ENCODE data around the gene EDN2. TPM values are rescaled to one million over a fixed set of nuclear protein-coding genes. Genes with fewer than 3 reads are reported as not detected.
A peak's percentile ranks its signal among the peaks of the same experiment; 100 is the strongest.

The EDN2 gene
- total RNA-seq, 1 donor from 2014 or later: 0.80 TPM

GRCh38 chr1:41468122-41468762 lies 16.2 kb downstream of the EDN2 start:
- peaks cover 3% of the 10 kb centered on the region for H3K4me1 Mint-ChIP-seq (ENCODE audit: low read depth)
- no peaks in the 10 kb centered on the region for H3K9me3 Mint-ChIP-seq (ENCODE audit: low read depth)
- peaks cover 5% of the 10 kb centered on the region for H3K27me3 Mint-ChIP-seq (ENCODE audit: low read depth)
- H3K4me3 Mint-ChIP-seq (ENCODE audit: unreplicated experiment): no peak overlapping the region
- no peak overlapping the region for H3K27ac Mint-ChIP-seq (ENCODE audit: unreplicated experiment)
- TF ChIP-seq, protein P1, sequence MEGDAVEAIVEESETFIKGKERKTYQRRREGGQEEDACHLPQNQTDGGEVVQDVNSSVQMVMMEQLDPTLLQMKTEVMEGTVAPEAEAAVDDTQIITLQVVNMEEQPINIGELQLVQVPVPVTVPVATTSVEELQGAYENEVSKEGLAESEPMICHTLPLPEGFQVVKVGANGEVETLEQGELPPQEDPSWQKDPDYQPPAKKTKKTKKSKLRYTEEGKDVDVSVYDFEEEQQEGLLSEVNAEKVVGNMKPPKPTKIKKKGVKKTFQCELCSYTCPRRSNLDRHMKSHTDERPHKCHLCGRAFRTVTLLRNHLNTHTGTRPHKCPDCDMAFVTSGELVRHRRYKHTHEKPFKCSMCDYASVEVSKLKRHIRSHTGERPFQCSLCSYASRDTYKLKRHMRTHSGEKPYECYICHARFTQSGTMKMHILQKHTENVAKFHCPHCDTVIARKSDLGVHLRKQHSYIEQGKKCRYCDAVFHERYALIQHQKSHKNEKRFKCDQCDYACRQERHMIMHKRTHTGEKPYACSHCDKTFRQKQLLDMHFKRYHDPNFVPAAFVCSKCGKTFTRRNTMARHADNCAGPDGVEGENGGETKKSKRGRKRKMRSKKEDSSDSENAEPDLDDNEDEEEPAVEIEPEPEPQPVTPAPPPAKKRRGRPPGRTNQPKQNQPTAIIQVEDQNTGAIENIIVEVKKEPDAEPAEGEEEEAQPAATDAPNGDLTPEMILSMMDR (IDR thresholded peaks at IDR 0.05): no peak
- no peak for DNase-seq (ENCODE audit: low spot score)
- H3K36me3 Mint-ChIP-seq (ENCODE audit: low read depth): no peaks in the 10 kb centered on the region

DNA sequence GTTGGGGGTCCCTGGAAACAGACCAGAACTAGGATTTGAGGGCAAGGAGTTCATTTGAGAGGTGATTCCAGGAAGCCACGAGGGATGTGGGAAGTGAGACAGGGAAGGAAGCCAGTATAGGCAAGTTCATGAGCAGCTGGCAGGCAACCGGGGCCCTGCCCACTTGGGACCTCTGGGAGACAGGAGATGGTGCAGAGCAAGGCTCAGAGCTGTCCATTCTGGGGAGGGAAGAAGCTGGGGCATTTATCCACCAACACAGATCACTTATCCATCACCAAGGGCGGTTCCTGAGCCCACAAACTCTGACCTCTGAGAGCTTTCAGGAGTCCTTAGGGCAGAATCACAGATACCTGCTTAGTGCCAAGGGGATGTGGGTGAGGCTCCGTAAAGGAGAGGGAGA lies 16.8 kb downstream of the EDN2 start:
- Mint-ChIP-seq H3K27ac (ENCODE audit: unreplicated experiment) (no peak overlapping the region), H3K4me3 (ENCODE audit: unreplicated experiment) (no peak overlapping the region), H3K4me1 (ENCODE audit: low read depth) (peaks cover 3% of the 10 kb centered on the region), H3K9me3 (ENCODE audit: low read depth) (no peaks in the 10 kb centered on the region), H3K36me3 (ENCODE audit: low read depth) (no peaks in the 10 kb centered on the region), H3K27me3 (ENCODE audit: low read depth) (peaks cover 5% of the 10 kb centered on the region)
- TF ChIP-seq, protein P1 (IDR thresholded peaks at IDR 0.05): no peak
- DNase-seq (ENCODE audit: low spot score): no peak

DNA sequence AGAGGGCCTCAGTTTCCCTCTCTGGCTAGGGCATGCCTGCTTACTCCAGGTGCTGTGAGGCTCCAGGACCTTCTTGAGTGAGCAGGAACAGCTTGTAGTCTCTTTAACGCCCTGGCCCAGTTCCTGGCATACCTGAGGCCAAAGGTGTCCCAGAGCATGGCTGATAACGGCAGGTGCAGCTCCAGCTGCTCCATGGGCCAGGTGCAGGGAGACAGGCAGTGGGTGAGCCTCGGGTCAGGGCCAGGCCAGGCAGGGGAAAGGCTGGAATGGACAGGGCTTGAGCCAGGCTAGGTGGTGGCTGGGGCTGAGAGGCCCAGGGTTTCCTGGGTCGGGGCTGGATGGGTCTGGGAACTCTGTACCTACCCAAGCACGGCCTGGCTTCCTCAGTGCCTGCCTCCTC lies 18.3 kb downstream of the EDN2 start:
- H3K4me3 Mint-ChIP-seq (ENCODE audit: unreplicated experiment): no peak overlapping the region
- H3K4me1 Mint-ChIP-seq (ENCODE audit: low read depth): peaks cover 10% of the 10 kb centered on the region
- no peaks in the 10 kb centered on the region for H3K36me3 Mint-ChIP-seq (ENCODE audit: low read depth)
- TF ChIP-seq, protein P1 (IDR thresholded peaks at IDR 0.05): no peak
- peak; percentile 80 for DNase-seq (ENCODE audit: low spot score)
- H3K9me3 Mint-ChIP-seq (ENCODE audit: low read depth): no peaks in the 10 kb centered on the region
- peaks cover 3% of the 10 kb centered on the region for H3K27me3 Mint-ChIP-seq (ENCODE audit: low read depth)
- no peak overlapping the region for H3K27ac Mint-ChIP-seq (ENCODE audit: unreplicated experiment)

DNA sequence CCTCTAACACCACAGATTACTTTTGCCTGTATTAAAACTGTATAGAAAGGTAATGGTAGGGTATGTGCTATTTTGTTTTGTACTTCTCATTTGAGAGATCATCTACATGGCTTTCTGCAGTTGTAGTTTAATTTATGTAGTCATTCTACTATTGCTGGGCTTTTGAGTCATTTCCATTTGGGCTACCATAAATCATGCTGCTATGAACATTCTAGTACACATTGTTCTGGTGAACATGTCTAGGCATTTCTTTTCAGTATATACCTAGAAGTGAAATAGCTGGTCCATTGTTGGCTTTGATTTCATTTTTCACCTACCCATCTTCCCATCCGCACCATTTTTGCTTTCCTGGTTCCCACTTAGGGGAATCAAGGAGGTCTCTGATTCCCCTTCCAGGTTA lies 18.7 kb downstream of the EDN2 start:
- TF ChIP-seq, protein P1 (IDR thresholded peaks at IDR 0.05): no peak
- Mint-ChIP-seq H3K27me3 (ENCODE audit: low read depth) (peaks cover 3% of the 10 kb centered on the region), H3K27ac (ENCODE audit: unreplicated experiment) (no peak overlapping the region), H3K4me3 (ENCODE audit: unreplicated experiment) (no peak overlapping the region), H3K9me3 (ENCODE audit: low read depth) (no peaks in the 10 kb centered on the region), H3K36me3 (ENCODE audit: low read depth) (no peaks in the 10 kb centered on the region), H3K4me1 (ENCODE audit: low read depth) (peaks cover 10% of the 10 kb centered on the region)
- DNase-seq (ENCODE audit: low spot score): no peak

- Mint-ChIP-seq H3K36me3 (ENCODE audit: low read depth) (no peaks in the 10 kb centered on the region), H3K27me3 (ENCODE audit: low read depth) (peaks cover 3% of the 10 kb centered on the region), H3K4me1 (ENCODE audit: low read depth) (peaks cover 10% of the 10 kb centered on the region), H3K27ac (ENCODE audit: unreplicated experiment) (no peak overlapping the region), H3K9me3 (ENCODE audit: low read depth) (no peaks in the 10 kb centered on the region), H3K4me3 (ENCODE audit: unreplicated experiment) (no peak overlapping the region)
- no peak for DNase-seq (ENCODE audit: low spot score)
- TF ChIP-seq, protein P1 (IDR thresholded peaks at IDR 0.05): no peak
These were observed 19.6 kb downstream of the EDN2 start for GRCh38 chr1:41464885-41465284.

All from chondrocyte (in vitro differentiated cells).